GM19193 (cell line): ENCODE results near the gene NAV2.

ENCODE experiments used
- POLR2A ChIP-seq: IDR thresholded peaks from 4 replicates; pipeline ENCODE4 v1.6.1; 2011; ENCODE audit not compliant: insufficient read depth, insufficient read length; ENCODE audit errors: extremely low read depth

NAV2 gene

GRCh38 chr11:19868871-19869270 lies 156.2 kb downstream of the NAV2 start:
- TF ChIP-seq POLR2A, result no peak

GRCh38 chr11:19869466-19869865 lies 156.8 kb downstream of the NAV2 start:
- TF ChIP-seq POLR2A, result no peak

GRCh38 chr11:19869946-19870589 lies 157.4 kb downstream of the NAV2 start:
- TF ChIP-seq POLR2A, result no peak

GRCh38 chr11:19871531-19871930 lies 158.9 kb downstream of the NAV2 start:
- TF ChIP-seq POLR2A, result no peak

GRCh38 chr11:19872512-19873145 lies 160.0 kb downstream of the NAV2 start:
- TF ChIP-seq POLR2A, result no peak

- no peak for TF ChIP-seq POLR2A
Measured at GRCh38 chr11:19873730-19874129, 161.1 kb downstream of the NAV2 start.

- TF ChIP-seq POLR2A, result no peak
Measured at GRCh38 chr11:19874266-19874665, 161.6 kb downstream of the NAV2 start.

- TF ChIP-seq POLR2A, result no peak
Measured at GRCh38 chr11:19876750-19877149, 164.1 kb downstream of the NAV2 start.

GRCh38 chr11:19878520-19878919 lies 165.9 kb downstream of the NAV2 start:
- no peak for TF ChIP-seq POLR2A

- no peak for TF ChIP-seq POLR2A
Measured at GRCh38 chr11:19879307-19880087, 166.9 kb downstream of the NAV2 start.

- no peak for TF ChIP-seq POLR2A
Measured at GRCh38 chr11:19880088-19880345, 167.4 kb downstream of the NAV2 start.

GRCh38 chr11:19881177-19881576 lies 168.5 kb downstream of the NAV2 start:
- TF ChIP-seq POLR2A, result no peak

GRCh38 chr11:19882356-19882755 lies 169.7 kb downstream of the NAV2 start:
- no peak for TF ChIP-seq POLR2A

GRCh38 chr11:19886498-19886897 lies 173.9 kb downstream of the NAV2 start:
- TF ChIP-seq POLR2A, result no peak

- no peak for TF ChIP-seq POLR2A
Measured at GRCh38 chr11:19887842-19888241, 175.2 kb downstream of the NAV2 start.

- no peak for TF ChIP-seq POLR2A
Measured at GRCh38 chr11:19889531-19889930, 176.9 kb downstream of the NAV2 start.
